ENCODE results near the gene IMPDH2.
"Not testable (repeated sequence)": the region's sequence is repeated elsewhere in the genome, so short reads cannot be mapped to it uniquely, and the experiment has no call there.

The IMPDH2 gene

GRCh38 chr3:49021213-49021812 is 7.9 kb downstream of the IMPDH2 start:
- peak; percentile 98 for DNase-seq (ENCODE audit: low spot score)

DNA sequence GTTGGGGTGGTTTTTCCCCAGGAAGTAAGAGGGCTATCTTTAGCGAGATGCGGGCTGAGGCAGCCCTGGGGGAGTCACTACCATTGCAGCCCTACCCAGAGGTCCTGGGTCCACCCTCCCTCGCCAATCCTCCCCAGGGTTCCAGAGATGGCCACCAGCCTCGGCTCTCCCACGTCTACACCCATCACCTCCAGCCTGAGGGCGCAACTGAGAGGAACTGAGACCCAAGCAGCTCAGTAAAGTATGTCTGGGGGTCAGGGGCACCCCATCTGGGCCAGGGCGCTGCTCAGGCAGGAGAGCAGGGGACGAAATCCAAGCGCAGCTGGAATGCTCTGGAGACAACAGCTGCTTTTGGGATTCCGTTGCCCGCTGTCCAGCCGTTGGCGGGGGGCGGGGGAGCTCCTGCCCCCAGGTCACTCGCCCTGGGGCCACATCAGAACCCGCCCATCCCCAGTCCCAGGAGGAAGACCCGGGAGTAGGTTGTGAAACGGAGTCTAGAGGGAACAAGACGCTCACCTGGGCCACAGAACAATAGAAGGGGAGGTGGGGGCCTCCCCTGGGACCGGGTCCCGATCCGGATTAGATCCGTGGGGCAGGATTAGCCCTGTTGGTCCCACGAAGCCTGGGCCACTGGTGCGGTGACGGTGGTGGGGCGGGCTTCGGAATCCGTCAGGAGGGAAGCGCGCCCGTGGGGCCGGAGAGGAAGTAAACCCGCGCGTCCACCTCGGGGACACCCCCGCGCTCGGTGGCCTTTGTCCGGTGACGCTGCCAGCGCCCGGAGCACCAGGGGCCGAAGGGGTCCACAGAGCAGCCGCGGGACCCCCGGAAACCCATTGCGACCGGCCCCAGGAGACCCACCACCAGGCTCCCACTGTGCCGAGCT is 8.6 kb downstream of the IMPDH2 start:
- DNase-seq (ENCODE audit: low spot score): no peak

GRCh38 chr3:49019941-49020329 is 9.3 kb downstream of the IMPDH2 start:
- no peak for DNase-seq (ENCODE audit: low spot score)

DNA sequence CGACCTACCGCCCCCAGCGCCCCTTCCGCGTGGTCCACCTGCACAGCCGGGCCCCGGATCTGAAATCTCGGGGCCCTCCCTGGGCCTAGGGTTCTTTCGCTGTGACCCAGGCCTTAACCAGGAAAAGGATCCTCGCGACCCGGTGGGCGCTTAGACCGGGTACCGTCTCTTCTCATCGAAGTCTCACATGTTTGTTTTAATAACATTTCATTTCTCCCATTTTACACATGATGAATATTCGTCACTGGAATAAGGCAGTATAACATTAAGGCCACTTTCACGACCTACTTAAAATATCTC is 10.5 kb downstream of the IMPDH2 start:
- DNase-seq (ENCODE audit: low spot score): no peak

GRCh38 chr3:49017971-49018706 is 11.1 kb downstream of the IMPDH2 start, which contains the start of gene DALRD3:
Gene DALRD3 (minus strand): TSS chr3:49018580. CDS start chr3:49018564, 16 bp downstream.
- peak; percentile 70 for DNase-seq (ENCODE audit: low spot score)

GRCh38 chr3:49017229-49017970 is 11.8 kb downstream of the IMPDH2 start:
- DNase-seq (ENCODE audit: low spot score): no peak

DNA sequence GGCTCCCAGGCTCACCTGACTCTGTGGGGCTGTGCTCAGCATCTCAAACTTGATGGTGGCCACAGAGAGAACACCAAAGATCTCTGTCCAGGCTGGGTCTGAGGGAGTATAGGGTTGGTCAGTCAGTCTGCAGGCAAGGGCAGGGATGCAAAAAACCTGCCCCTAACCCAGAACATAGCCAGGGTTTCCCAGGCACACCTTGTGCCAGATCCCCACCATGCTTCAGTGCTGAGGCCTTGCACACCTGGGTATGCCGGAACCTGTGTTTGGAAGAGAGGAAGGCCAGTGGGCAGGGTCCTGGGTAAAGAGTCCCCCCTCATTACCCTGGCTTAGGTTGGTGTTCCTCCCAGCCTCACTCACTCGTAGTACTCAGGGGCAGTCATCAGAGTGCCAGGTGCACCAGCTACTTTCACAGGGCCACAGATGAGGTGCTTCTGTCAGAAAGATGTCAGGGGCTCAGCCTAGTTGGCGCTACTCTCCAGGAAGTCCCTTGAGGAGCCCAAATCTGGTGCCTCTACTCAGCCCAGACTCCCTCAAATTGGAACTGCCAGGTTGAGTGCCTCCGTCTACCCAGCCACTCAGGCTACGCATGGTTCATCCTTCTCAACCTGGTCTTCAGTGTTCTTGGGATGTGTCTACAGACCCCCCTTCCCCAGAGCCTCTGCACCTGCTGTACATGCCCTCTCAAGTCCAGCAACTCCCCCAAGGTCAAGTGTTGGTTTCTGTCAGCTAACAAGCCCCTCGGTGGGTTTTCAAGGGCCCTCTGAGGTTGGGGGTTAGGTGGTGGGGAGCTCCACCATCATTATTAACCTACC is 12.6 kb downstream of the IMPDH2 start:
- no peak for DNase-seq (ENCODE audit: low spot score)

GRCh38 chr3:49015765-49016164 is 13.4 kb downstream of the IMPDH2 start:
- no peak for DNase-seq (ENCODE audit: low spot score)

GRCh38 chr3:49015072-49015471 is 14.1 kb downstream of the IMPDH2 start:
- DNase-seq (ENCODE audit: low spot score): no peak

GRCh38 chr3:49013738-49014660 is 15.2 kb downstream of the IMPDH2 start:
- no peak for DNase-seq (ENCODE audit: low spot score)

DNA sequence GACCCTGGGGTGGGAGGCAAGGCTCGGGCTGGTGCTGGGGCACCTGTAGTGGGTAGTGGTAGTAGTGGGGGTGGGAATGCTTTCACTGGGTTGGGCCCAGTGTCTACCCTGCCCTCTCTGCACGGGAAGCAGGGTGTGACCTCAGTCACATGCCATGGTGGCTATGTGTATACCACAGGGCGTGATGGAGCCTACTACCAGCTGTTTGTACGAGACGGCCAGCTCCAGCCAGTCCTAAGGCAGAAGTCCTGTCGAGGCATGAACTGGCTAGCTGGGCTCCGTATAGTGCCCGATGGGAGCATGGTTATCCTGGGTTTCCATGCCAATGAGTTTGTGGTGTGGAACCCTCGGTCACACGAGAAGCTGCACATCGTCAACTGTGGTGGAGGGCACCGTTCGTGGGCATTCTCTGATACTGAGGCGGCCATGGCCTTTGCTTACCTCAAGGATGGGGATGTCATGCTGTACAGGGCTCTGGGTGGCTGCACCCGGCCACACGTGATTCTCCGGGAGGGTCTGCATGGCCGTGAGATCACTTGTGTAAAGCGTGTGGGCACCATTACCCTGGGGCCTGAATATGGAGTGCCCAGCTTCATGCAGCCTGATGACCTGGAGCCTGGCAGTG is 16.0 kb downstream of the IMPDH2 start:
- no peak for DNase-seq (ENCODE audit: low spot score)

DNA sequence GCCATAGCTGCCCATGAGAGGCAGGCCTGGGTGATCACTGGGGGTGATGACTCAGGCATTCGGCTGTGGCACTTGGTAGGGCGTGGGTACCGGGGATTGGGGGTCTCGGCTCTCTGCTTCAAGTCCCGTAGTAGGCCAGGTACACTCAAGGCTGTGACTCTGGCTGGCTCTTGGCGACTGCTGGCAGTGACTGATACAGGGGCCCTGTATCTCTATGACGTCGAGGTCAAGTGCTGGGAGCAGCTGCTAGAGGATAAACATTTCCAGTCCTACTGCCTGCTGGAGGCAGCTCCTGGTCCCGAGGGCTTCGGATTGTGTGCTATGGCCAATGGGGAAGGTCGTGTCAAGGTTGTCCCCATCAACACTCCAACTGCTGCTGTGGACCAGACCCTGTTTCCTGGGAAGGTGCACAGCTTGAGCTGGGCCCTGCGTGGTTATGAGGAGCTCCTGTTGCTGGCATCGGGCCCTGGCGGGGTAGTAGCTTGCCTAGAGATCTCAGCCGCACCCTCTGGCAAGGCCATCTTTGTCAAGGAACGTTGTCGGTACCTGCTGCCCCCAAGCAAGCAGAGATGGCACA is 16.7 kb downstream of the IMPDH2 start:
- DNase-seq (ENCODE audit: low spot score): no peak

DNA sequence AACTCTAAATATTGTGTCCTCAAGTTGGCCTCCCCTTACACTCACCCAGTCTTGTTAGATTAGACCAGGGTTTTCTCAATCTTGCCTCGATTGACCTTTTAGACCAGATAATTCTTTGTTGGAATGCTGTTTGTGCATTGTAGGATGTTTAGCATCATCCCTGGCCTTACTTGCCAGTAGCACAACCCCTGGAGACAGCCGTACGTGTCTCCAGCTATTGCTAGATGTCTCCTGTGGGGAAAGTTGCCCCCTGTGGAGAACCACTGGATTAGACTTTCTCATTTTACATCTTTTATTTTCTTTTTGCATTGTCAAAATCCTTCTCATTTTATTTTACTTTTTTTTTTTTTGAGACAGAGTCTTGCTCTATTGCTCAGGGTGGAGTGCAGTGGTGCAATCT is 19.8 kb downstream of the IMPDH2 start:
- no peak for DNase-seq (ENCODE audit: low spot score)

GRCh38 chr3:49008627-49009026 is 20.6 kb downstream of the IMPDH2 start:
- DNase-seq (ENCODE audit: low spot score): not testable (repeated sequence)

- peak; percentile 84 for DNase-seq (ENCODE audit: low spot score)
Measured at GRCh38 chr3:49007771-49008528, 21.2 kb downstream of the IMPDH2 start.

DNA sequence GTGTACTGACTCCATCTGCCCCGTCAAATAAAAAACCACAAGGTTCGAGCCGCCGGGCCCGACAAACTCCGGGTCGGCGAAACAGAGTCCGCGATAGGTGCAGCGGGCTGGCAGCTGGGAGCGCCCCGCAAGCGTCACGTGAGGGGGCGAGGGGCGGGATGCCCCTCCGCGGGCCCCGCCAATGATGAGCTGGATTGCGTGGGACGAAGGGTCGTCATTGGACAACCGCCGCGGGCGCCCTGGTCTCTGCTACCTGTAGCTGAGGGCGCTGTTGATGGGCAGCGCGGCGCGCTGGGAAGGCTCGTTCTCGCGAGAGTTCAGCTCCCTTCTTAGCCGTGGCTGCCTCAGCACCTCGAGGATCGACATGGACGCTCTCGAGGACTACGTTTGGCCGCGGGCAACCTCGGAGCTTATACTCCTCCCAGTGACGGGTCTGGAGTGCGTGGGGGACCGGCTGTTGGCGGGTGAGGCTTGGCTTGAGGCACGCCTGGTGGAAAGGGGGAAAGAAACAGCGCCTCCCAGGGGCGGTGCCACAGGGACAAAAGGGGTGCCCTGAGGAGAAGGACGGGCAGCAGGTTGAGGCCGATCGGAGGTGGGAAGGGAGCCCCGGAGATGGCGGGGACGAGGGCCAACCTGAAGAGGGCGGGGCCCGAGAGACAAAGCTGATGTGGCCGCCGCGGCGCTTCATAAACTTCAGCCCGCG is 22.0 kb downstream of the IMPDH2 start, which contains the start of gene WDR6:
TSS of gene WDR6 (plus strand) at position 324 of the 703 bp plus-strand sequence. CDS start at position 365, 41 bp downstream.
- DNase-seq (ENCODE audit: low spot score): peak; percentile 97

GRCh38 chr3:49006408-49007067 is 22.7 kb downstream of the IMPDH2 start:
- peak; percentile 60 for DNase-seq (ENCODE audit: low spot score)
